ENCODE measurements around the gene ATRX.
"Not testable (repeated sequence)": the region's sequence is repeated elsewhere in the genome, so short reads cannot be mapped to it uniquely, and the experiment has no call there.

ATRX gene

DNA sequence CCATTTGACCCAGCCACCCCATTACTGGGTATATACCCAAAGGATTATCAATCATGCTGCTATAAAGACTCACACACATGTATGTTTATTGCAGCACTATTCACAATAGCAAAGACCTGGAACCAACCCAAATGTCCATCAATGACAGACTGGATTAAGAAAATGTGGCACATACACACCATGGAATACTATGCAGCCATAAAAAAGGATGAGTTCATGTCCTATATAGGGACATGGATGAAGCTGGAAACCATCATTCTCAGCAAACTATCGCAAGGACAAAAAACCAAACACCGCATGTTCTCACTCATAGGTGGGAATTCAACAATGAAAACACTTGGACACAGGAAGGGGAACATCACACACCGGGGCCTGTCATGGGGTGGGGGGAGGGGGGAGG lies 59.9 kb downstream of the ATRX start:
- not testable (repeated sequence) for DNase-seq

DNA sequence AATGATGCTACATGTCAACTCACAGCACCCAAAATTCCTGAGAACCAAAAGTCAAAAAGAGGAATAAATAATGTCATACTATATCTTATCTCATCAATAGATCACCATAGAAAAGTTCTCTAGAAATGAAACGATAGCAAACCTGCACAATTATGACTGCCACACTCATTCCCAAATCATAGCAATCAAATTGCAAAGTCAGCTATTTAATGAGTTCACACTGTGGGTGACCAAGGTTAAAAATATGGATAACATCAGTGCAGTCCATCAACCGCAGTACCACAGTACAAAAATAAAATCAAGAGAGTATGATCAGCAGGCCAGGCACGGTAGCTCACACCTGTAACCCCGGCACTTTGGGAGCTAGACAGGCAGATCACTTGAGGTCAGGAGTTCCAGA lies 62.3 kb downstream of the ATRX start:
- no peak for DNase-seq

DNA sequence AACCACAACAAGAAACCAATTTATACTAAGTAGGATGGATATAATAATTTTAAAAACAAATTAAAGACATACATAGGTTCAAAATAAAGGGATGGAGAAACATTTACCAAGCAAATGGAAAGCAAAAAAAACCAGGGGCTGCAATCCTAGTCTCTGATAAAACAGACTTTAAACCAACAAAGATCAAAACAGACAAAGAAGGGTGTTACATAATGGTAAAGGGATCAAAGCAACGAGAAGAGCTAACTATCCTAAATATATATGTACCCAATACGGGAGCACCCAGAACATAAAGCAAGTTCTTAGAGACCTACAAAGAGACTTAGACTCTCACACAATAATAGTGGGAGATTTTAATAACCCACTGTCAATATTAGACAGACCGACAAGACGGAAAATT lies 66.6 kb downstream of the ATRX start:
- DNase-seq = no peak

DNA sequence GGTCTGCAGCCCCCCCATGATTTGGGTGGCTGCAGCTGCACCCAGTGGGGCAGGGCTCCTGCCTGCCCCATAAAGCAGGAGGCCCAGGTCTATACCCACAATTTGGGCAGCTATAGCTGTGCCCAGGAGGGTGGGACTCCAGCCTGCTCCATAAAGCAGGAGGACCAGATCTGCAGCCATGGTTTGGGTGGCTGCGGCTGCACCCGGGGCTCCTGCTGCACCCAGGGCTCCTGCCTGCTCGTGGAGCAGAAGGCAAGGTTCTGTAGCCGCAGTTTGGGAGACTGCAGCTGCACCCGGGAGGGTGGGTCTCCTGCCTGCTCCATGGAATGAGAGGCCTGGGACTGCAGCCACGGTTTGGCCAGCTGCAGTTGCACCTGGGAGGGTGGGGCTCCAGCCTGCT lies 81.1 kb downstream of the ATRX start:
- no peak for DNase-seq

DNA sequence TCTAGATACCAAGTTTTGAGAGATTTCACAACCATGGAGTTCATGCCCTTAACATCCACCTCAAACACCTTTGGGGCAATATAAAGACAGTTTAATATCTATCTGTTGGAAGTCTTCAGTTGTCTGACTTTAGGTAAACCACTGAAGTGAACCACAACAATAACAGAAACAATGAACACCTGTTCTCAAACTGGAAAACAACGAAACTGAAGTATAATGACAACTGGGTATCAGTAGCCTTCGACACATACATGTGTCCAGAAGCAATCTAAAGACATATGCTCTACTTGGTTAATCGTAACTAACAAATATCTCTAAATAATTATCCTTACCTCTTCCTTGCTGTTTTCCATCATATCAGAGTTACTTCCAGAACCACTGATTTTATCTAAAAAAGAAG lies 87.8 kb downstream of the ATRX start:
- DNase-seq = no peak

DNA sequence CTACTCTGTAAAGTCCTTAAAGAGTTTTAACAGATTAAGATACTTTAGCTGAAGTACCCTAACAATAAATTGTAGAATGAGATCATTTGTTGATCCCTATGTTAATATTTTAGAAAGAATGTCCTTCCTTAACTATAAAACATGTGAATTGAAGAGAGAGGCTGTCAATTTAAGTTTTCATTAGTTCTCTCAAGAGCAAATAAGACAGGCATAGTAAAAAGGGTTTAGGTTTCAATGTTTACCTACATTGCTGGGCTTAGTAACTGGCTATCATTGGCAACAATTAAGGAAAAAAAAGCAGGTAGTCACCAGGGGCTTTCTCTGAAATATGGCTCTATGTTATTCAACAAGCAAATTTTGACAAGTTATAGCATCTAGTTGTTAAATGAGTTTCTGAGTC lies 91.5 kb downstream of the ATRX start:
- DNase-seq = no peak

DNA sequence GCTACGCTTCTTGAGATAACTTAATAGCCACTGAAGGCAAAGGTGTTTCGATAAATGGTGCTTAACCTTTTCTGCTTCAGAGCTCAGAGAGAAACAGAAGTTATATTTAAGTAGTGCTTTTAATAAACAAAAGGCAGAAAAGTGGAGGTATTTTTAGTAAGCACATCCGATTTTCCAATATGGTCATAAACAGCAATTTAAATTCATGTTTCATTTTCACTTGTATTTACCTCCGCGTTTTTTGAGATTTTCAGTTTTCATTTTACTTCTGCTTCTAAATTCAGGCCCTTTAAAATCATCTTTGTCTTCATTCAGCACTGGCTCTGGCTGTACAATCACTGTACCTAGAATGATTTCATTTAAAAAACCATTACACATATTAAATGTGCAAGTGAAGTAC lies 92.4 kb downstream of the ATRX start:
- no peak for DNase-seq

DNA sequence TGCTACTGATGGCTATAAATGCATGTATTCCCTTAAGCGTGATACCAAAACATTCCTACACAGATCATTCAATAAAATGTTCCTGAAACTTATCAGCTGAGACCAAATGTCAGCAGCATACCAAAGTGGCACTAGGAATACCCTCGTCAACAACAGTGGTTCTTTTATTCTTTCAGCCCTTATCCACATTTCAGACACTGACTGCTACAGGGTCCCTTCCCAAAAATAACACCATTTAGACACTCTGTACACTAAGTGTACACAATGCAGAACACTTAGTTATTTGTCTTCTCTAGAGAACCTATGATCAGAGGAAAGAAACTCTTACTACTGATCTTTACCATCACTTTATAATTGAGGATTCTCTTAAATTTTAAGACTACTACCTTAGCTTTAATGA lies 94.1 kb downstream of the ATRX start:
- DNase-seq = no peak

DNA sequence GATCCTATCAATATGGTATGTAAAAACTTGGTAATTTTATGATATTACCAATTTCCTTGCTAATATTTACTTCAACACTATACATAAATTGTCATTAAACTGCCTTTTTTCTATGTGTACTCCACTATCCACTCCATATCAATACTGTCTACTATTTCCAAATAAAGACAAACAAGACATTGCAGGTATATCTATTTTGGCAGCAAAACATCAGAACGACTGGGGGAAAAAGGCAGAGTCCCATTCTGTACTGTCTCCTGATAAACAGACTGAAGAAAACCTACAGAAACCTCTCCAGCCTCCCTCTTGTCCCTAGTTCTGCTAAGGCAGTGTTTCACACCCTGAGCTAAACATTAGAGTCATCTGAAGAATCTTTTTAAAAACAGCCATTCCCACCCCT lies 96.6 kb downstream of the ATRX start:
- no peak for DNase-seq

DNA sequence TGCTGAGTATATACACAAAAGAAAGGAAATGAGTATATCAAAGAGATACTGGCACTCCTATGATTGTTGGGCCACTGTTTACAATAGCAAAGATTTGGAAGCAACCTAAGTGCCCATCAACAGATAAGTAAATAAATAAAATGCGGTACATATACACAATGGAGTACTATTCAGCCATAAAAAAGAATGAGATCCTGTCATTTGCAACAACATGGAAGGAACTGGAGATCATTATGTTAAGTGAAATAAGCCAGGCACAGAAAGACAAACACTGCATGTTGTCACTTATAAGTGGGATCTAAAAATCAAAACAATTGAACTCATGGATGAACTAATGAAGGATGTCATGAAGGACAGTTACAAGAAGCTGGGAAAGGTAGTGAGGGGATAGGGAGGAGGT lies 100.3 kb downstream of the ATRX start:
- DNase-seq = not testable (repeated sequence)

DNA sequence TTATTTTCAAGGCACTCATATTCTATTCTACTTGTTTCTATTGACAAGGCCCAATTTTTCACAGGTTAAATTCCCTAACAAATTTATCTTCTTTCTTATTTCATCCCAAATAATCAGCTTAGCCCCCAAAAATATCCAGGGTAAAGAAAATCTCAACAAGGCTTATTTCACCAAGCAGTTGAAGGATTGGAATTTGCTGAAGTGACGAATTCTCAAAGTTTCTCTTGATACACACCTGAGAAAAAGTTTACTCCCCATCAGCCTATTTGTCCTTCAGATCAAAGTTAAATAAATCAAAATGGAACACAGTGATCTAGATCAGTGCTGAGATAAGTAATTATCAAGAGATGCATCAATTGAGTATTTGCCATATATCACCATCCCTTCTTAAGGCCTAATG lies 106.9 kb downstream of the ATRX start:
- no peak for DNase-seq

DNA sequence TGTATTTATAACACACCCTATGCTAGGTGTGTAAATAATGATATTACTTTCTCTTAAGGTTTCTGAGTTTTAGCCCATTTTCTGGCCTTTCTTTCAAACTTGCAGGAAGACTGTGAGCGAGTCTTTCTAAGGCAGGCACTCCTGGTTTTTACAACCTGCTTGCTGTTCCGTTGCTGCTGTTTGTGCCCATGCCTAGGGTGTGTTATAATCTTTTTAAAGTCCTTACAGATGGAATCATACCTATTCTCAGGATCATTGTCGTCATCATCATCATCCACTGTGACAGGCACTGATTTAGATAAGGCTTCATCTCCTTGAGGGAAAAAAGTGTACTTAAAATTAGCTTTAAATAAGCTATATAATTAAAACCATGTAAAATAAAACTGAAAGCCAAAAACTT lies 110.0 kb downstream of the ATRX start:
- no peak for DNase-seq

DNA sequence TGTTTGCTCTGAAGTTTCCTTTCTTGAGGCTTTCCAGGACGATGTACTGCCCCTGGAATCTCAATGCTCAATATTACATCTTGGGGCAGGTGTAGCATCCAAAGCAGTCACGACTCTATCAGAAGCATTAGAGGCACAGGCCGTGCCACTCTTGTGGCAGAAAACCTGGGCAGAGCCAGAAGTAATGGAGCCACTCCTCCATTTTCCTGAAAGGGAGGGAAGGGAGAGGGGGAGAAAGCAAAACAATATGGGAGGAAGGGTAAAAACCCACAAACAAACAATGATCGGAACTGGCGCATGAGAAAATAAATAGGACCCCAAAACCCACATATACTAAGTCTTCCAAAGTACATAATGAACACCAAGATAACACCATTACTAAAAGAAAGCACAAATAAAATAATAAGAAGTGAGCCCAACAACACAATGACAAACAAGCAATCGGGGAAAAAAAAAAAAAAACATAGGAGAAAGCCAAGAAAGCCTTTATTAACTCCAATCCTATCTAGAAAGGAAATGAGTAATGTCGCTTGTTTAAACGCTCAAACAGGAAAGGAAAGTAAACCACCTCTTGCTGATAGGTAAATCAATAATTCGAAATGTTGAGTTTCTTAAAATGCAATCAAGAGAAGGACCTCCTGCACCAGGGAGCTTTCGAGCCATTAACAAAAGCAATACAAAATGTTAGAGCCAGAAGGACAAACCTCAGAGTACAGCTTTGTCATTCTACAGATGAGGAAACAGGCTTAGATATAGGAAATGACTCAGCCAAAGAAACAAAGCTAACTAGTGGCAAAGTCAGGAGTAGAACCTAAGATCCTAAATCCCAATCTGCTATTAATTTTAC lies 117.4 kb downstream of the ATRX start:
- no peak for DNase-seq

DNA sequence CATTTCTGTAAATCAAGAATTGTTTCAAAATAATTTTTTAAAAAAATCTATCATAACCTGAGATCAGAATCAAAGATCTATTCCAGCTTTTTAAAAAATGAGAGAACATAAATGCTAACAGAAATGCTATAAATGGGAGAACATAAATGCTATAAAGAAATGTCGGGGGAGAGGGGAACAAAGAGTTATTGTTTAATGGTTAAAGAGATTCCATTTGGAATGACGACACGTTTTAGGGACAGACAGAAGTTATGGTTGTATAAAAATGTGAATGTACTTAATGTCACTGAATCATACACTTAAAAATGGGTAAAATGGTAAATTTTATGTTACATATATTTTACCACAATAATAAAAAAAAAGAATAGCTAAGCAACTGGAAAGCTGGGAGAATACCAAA lies 127.1 kb downstream of the ATRX start:
- DNase-seq = no peak

DNA sequence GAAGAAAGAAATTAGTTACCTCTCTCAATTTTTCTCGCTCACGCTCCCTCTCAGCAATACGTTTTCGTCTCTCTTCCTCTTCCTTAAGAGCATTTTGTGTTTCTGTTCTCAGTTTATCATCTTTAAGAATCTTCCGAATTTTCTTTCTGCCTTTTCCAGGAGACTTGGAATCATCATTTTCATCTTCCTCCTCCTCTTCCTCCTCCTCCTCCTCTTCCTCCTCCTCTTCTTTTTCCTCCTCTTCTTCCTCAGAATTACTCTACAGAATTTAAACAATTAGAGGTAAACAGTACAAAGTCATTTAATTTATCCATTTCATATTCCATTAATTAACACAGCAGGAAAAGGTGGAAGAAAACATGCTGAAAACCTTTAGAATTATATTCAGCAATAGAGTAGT lies 133.9 kb downstream of the ATRX start:
- DNase-seq = no peak

DNA sequence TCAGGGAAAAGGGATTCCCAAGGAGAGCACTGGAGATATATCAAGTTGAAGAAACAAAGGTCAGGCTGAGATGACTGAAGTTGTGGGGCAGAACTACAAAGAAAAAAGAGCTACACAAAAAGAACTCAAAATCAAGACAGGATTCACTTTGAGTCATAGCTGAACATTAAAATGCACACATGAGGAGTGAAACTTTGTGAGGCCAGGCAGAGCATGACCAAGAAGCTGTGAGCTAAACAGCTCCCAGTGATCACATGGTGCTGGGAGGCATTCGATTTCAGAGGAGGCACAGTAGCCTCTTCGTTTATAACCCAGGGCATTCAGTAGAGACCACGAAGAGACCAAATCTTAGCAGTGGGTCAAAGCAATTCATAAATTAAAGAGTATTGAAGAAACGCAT lies 145.3 kb downstream of the ATRX start:
- no peak for DNase-seq

DNA sequence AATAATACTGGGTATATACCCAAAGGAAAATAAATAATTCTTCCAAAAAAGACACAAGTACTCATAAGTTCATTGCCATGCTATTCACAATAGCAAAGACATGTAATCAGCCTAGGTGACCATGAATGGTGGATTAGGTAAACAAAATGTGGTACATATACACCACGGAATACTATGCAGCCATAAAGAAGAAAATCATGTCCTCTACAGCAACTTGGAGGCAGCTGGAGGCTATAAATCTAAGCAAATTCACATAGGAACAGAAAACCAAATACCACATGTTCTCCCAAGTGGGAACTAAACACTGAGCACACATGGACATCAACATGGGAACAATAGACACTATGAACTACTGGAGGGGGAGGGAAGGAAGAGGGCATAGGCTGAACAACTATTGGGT lies 146.2 kb downstream of the ATRX start:
- no peak for DNase-seq

DNA sequence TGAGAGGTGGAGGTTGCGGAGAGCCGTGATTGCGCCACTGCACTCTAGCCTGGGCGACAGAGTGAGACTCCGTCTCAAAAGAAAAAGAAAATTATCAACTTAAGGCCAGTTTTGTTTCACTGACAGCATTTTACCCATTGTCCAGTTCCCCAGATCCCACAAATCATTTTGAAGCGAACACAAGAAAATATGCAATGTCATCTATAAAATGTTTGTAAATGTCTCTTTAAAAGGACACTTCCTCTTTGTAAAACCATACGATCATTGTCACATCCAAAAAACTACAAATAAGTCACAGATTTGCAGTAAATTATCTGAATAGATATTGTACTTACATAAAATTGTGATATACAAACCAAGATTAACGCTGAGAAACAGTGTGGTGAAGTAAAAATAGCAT lies 147.6 kb downstream of the ATRX start:
- DNase-seq = no peak

DNA sequence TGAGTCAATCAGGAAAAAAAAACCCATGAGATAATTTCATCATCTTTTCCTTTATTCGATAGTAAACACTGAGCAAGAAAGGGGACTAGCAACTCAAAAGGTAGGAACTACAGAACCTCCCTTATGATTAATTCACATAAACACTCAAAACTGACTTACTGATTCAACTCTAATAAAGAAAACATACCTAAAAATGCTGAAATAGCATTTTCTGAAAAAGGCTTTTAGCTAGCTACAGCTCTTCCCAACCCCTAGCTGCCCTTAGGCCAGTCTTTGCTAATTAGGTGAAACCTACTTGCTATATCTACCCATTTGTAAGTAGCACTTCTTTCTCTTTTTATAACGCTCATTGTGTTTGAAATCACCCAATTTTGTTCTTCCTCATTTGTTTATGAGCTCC lies 150.6 kb downstream of the ATRX start:
- no peak for DNase-seq

DNA sequence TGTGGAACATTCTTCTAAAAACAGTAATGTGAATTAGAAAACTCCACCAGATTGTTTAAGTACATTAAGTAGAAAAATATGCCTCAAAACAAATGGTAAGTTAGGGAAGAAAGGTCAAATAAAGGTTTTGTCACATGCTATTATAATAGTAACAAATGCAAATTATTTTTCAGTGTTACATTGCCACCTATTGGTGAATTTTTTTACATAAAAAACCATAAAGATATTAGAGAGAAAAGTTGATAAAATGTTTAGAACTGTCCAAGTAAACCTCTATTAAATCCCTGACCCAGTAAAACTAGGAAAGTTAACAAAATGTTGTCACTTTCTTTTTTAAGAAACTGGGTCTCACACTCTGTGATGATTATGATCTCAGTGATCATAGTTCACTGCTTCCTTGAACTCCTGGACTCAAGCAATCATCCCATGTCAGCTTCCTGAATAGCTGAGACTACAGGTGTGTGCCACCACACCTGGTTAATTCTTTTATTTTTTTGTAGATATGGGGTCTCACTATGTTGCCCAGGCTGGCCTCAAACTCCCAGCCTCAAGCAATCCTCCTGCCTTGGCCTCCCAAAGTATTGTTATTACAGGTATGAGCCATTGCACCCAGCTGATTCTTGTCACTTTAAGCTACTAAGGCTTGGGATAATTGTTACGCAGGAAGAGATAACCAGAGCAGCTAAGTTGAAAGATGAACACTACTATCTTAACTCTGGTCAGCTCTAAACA lies 157.6 kb downstream of the ATRX start:
- DNase-seq = no peak

DNA sequence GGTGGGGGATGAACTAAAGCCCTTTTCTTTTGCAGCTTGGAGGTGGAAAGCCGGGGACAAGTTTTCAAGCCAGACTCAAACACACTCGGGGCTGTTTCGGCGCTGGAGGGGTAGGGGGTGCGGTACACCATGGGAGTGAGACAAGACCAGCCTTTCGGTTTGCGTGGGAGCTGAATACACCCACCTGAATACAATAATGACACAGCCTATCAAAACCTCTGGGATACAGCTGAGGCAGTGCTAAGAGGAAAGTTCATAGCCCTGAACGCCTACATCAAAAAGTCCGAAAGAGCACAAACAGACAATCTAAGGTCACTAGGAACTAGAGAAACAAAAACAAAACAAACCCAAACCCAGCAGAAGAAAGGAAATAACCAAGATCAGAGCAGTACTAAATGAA lies 163.3 kb downstream of the ATRX start:
- no peak for DNase-seq

DNA sequence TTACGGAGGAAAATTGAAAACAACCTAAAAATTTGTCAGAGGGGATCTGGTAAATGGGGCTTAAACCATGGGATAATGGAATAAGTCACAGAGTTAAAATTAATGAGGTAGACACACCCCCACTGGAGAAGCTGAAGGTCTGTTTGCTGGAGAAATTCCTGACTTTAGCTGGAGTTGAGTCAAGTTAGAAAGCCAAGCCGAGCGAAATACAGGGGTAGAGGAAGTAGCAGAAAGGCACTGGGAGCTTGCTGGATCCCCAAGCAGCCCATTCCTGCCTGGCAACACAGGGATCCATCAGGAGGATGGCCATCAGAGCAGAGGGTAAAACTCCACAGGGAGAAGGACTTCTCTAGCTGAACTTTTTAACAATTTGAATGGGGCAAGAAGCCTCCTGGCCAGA lies 163.8 kb downstream of the ATRX start:
- no peak for DNase-seq

DNA sequence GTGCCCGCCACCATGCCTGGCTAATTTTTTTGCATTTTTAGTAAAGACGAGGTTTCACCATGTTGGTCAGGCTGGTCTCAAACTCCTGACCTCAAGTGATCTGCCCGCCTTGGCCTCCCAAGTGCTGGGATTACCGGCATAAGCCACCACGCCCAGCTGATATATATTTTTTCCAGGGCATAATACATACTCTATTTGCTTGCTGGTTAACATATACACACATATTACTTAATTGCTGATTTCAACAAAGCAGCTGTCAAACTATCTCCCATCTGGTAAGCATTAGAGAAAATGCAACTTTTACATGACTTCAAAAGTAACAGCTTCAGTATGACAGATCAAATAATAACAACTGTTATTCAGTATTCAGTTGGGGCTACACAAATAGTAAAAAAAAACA lies 164.6 kb downstream of the ATRX start:
- not testable (repeated sequence) for DNase-seq

DNA sequence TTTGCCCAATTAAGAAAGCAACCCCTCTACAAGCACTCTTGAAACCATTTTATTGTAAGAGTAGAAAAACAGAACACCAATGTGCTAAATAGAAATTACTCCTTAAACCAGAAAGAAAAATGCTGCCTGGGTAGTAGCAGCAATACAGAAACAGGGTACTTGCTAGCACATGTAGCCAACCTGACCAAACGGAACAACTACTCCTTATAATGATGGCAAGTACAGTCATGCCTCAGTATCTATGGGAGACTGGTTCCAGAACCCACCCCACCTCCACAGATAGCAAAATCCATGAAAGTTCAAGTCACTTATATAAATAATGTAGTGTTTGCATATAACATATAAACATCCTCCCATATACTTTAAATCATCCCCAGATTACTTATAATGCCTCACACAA lies 168.8 kb downstream of the ATRX start:
- DNase-seq = no peak
